ENCODE results near the gene LRRC27. TPM values are rescaled to one million over a fixed set of nuclear protein-coding genes. Genes with fewer than 3 reads are reported as not detected.

The LRRC27 gene
- total and polyA plus RNA-seq, 5 donors from 2014 or later = 0.67 to 3.3 (median 2.5) TPM

DNA sequence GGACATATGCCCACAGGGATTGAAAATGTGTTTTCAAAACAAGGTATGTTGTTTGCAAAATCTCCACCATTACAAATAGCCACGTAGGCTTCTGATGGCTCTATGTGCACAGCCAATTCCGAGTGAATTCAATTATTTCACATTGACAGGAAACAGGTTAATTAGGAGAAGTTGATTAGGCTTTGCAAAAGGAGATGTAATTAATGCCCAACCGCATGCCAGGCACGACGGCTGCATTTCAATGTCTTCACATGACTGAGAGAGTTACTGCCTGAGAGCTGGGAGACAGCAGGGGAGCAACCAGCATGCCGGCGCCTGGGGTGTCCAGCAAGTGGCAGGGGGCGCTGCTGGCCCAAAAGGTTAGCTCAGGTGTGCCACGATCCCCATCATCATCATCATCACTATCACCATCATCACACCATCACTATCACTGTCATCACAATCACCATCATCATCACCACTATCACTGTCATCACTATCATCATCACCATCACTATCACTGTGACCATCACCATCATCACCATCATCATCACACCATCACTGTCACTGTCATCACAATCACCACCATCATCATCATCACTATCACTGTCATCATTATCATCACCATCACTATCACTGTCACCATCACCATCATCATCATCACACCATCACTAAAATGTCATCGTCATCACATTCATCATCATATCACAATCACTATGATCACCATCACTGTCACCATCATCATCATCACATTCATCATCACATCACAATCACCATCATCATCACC lies 95.2 kb downstream of the LRRC27 start:
- H3K36me3 Mint-ChIP-seq = no peaks in the 10 kb centered on the region
- ATAC-seq (ENCODE audit: low read depth in 2 of 2) = no peak
- H3K27ac Mint-ChIP-seq = no peak overlapping the region
- Histone ChIP-seq H3K9me3 (ENCODE audit: control insufficient read depth in 2 of 2, low read length in 2 of 2) (no peaks in the 10 kb centered on the region), H3K4me1 (ENCODE audit: control insufficient read depth, insufficient read depth, low read length, poor library complexity, severe bottlenecking) (no peaks in the 10 kb centered on the region), H3K4me3 (ENCODE audit: low read depth, low read length) (no peak overlapping the region), H3K27ac (ENCODE audit: insufficient read depth, low read length, poor library complexity, severe bottlenecking) (no peak overlapping the region), H3K27me3 (ENCODE audit: control insufficient read depth, insufficient read depth, low read length) (no peaks in the 10 kb centered on the region), H3K36me3 (ENCODE audit: control insufficient read depth, insufficient read depth, low read length) (no peaks in the 10 kb centered on the region)
- DNase-seq = no peak
- H3K9me3 Mint-ChIP-seq = peaks cover 0 to 1% (median 0%) of the 10 kb centered on the region in 7 donors
- H3K4me3 Mint-ChIP-seq = no peak overlapping the region
- H3K4me1 Mint-ChIP-seq = peaks cover 0 to 9% (median 3%) of the 10 kb centered on the region in 4 donors
- H3K27me3 Mint-ChIP-seq = no peaks in the 10 kb centered on the region

GRCh38 chr10:132427939-132428367 lies 96.0 kb downstream of the LRRC27 start:
- Mint-ChIP-seq H3K27ac (no peak overlapping the region), H3K4me3 (no peak overlapping the region)
- ATAC-seq (ENCODE audit: low read depth in 2 of 2) = no peak

DNA sequence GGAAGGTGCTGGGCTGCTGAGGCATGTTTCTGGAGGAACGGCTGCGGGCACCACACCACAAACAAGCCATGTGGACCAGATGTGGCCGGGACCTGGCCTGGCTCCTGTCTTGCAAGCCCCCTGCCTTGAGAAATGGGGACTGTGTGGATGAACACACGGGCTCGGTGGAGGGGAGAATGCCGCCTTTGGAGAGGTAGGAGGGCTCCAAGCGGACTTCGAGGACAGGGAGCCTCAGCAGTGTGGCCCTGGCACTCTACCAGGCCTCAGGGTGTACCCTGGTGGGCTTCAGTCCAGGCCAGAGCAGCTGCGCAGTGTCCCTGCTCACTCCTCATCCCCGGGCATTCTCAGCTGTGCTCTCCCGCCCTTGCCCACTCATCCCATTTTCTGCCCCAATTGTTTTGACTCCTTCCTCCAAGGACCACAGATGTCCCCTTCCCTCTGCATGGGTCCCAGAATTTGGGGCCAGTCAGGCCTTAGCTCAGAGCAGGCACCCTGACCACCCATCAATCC lies 96.5 kb downstream of the LRRC27 start:
- Mint-ChIP-seq H3K36me3 (no peaks in the 10 kb centered on the region), H3K4me3 (no peak overlapping the region), H3K27me3 (no peaks in the 10 kb centered on the region), H3K4me1 (peaks cover 0 to 2% (median 0%) of the 10 kb centered on the region in 4 donors), H3K9me3 (peaks cover 0 to 1% (median 0%) of the 10 kb centered on the region in 7 donors), H3K27ac (peak overlapping the region in 1 of 3 donors; percentile 7)
- Histone ChIP-seq H3K9me3 (ENCODE audit: control insufficient read depth in 2 of 2, low read length in 2 of 2) (no peaks in the 10 kb centered on the region), H3K4me1 (ENCODE audit: control insufficient read depth, insufficient read depth, low read length, poor library complexity, severe bottlenecking) (no peaks in the 10 kb centered on the region), H3K27ac (ENCODE audit: insufficient read depth, low read length, poor library complexity, severe bottlenecking) (no peak overlapping the region), H3K36me3 (ENCODE audit: control insufficient read depth, insufficient read depth, low read length) (no peaks in the 10 kb centered on the region), H3K4me3 (ENCODE audit: low read depth, low read length) (no peak overlapping the region), H3K27me3 (ENCODE audit: control insufficient read depth, insufficient read depth, low read length) (no peaks in the 10 kb centered on the region)
- DNase-seq (no peak), ATAC-seq (ENCODE audit: low read depth in 2 of 2) (no peak)

More at GRCh38 chr10:132427939-132428367, 96.0 kb downstream of the LRRC27 start:
- DNase-seq = no peak
- Mint-ChIP-seq H3K4me1 (peaks cover 0 to 3% (median 1%) of the 10 kb centered on the region in 4 donors), H3K36me3 (no peaks in the 10 kb centered on the region), H3K27me3 (no peaks in the 10 kb centered on the region), H3K9me3 (peaks cover 0 to 1% (median 0%) of the 10 kb centered on the region in 7 donors)
- Histone ChIP-seq H3K4me1 (ENCODE audit: control insufficient read depth, insufficient read depth, low read length, poor library complexity, severe bottlenecking) (no peaks in the 10 kb centered on the region), H3K4me3 (ENCODE audit: low read depth, low read length) (no peak overlapping the region), H3K36me3 (ENCODE audit: control insufficient read depth, insufficient read depth, low read length) (no peaks in the 10 kb centered on the region), H3K27me3 (ENCODE audit: control insufficient read depth, insufficient read depth, low read length) (no peaks in the 10 kb centered on the region), H3K9me3 (ENCODE audit: control insufficient read depth in 2 of 2, low read length in 2 of 2) (no peaks in the 10 kb centered on the region), H3K27ac (ENCODE audit: insufficient read depth, low read length, poor library complexity, severe bottlenecking) (no peak overlapping the region)

Other genes with a start within 250 kb of the LRRC27 start
- gene DPYSL4, start 145.2 kb upstream of the LRRC27 start, total RNA-seq = 1.2 TPM
- 1 to 10 TPM in 1 of 4 donors, not detected in 3; 1.9 TPM for gene DPYSL4, start 145.2 kb upstream of the LRRC27 start, polyA plus RNA-seq
- 6.6 TPM for gene STK32C, start 24.2 kb upstream of the LRRC27 start, total RNA-seq
- 1 to 10 TPM; 3.5 to 7.0 (median 6.5) TPM for gene STK32C, start 24.2 kb upstream of the LRRC27 start, polyA plus RNA-seq
- gene PWWP2B, start 65.0 kb downstream of the LRRC27 start, total RNA-seq = 10.9 TPM
- 1 to 10 TPM in 1 of 4 donors, under 1 TPM in 3; 0.56 to 1.4 (median 0.87) TPM for gene PWWP2B, start 65.0 kb downstream of the LRRC27 start, polyA plus RNA-seq
- 21.3 TPM for gene INPP5A, start 205.6 kb downstream of the LRRC27 start, total RNA-seq
- 1 to 10 TPM in 2 of 4 donors, under 1 TPM in 2; 0.66 to 1.7 (median 0.89) TPM for gene INPP5A, start 205.6 kb downstream of the LRRC27 start, polyA plus RNA-seq